Left ventricle myocardium inferior (tissue), 1 donor: Measurements from ENCODE around the gene SGSM2. TPM values are rescaled to one million over a fixed set of nuclear protein-coding genes. Genes with fewer than 3 reads are reported as not detected.

Experiments
- DNase-seq: peaks from one replicate; pipeline ENCODE4 v3.0.0-alpha.2; 2020
- H3K27ac ChIP-seq: fragments of 200-600 bp; replicated peaks from 2 replicates; pipeline ENCODE4 v1.8.0; 2021
- H3K27me3 ChIP-seq: fragments of 200-600 bp; 2 replicates; pipeline ENCODE4 v1.8.0; 2021; ENCODE audit warnings: low read depth
- H3K36me3 ChIP-seq: fragments of 200-600 bp; 2 replicates; pipeline ENCODE4 v1.8.0; 2021
- H3K4me1 ChIP-seq: fragments of 200-600 bp; 2 replicates; pipeline ENCODE4 v1.8.0; 2021
- H3K4me3 ChIP-seq: fragments of 200-600 bp; 2 replicates; pipeline ENCODE4 v1.8.0; 2021; ENCODE audit warnings: mild to moderate bottlenecking, moderate library complexity
- H3K9me3 ChIP-seq: fragments of 200-600 bp; replicated peaks from 2 replicates; pipeline ENCODE4 v1.8.0; 2021
- intact Hi-C: fragments of 100-400 bp; cut with micrococcal nuclease; formaldehyde crosslinking; loops from one replicate; pipeline ENCODE4 v1.11.0; 2022
- total RNA-seq: library from RNA; stranded (reverse); fragmentation: NEBNext Ultra II Directional; extraction: Animal tissue kit (Norgen Biotek cat#: 25700); gene quantifications from one replicate; pipeline ENCODE4 v1.2.1, GENCODE V29; 2021
- TF ChIP-seq, protein P1 (sequence below): fragments of 200-600 bp; IDR thresholded peaks from 2 replicates; pipeline ENCODE4 v1.8.0; 2021; ENCODE audit warnings: antibody characterized with exemption, mild to moderate bottlenecking, borderline replicate concordance
- donor health status: DM: no; HTN: yes; CAD: no; lungs with severe emphysema.

Gene SGSM2
- total RNA-seq, 1 donor from 2014 or later = 24.5 TPM

DNA sequence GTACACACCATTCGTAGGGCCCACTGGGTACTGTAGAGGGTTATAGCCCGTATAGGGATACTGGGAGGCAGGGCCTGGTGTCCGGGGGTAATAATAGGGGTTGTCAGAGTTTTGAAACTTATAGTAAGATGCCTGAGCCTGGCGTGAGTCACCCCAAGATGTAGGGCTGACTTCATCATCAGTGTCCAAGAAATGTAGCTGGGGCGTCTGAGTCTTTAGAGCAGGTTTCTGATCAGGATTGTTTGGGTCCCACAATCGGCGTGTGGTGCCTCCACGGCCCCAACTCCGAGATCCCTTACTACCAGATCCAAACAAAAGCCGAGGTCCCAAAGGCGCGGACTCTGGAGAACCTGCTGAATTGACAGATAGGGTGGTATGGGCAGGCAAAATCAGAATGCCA, 38.2 kb upstream of the SGSM2 start:
- no peak overlapping the region for H3K27ac ChIP-seq
- TF ChIP-seq, protein P1, sequence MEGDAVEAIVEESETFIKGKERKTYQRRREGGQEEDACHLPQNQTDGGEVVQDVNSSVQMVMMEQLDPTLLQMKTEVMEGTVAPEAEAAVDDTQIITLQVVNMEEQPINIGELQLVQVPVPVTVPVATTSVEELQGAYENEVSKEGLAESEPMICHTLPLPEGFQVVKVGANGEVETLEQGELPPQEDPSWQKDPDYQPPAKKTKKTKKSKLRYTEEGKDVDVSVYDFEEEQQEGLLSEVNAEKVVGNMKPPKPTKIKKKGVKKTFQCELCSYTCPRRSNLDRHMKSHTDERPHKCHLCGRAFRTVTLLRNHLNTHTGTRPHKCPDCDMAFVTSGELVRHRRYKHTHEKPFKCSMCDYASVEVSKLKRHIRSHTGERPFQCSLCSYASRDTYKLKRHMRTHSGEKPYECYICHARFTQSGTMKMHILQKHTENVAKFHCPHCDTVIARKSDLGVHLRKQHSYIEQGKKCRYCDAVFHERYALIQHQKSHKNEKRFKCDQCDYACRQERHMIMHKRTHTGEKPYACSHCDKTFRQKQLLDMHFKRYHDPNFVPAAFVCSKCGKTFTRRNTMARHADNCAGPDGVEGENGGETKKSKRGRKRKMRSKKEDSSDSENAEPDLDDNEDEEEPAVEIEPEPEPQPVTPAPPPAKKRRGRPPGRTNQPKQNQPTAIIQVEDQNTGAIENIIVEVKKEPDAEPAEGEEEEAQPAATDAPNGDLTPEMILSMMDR = no peak
- peaks cover 30% of the 10 kb centered on the region for H3K4me1 ChIP-seq
- no peaks in the 10 kb centered on the region for H3K9me3 ChIP-seq
- no peak overlapping the region for H3K4me3 ChIP-seq
- no peaks in the 10 kb centered on the region for H3K27me3 ChIP-seq
- intact Hi-C loops = no loop called here
- H3K36me3 ChIP-seq = peaks cover 62% of the 10 kb centered on the region
- DNase-seq = no peak

DNA sequence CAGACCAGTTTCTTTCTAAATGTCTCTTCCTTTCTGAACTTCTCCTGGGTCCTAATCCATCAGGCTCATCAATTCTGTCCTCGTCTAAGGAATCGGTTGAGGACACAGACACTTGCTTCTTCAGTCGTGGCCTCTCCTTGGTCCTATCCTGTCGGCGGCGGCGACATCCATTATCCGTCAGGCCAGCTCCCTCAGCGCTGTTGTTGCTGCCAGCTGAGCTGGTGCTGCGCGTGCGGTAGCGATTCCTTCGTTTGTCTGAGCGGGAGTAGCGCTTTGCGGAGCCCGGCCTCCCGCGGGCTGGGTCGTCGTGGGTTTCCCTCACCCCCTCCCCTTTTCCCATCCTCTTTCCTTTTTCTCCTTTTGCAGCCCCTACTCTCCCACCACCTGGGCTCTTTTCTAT, 37.5 kb upstream of the SGSM2 start:
- Histone ChIP-seq H3K27me3 (no peaks in the 10 kb centered on the region), H3K9me3 (no peaks in the 10 kb centered on the region), H3K4me1 (peaks cover 36% of the 10 kb centered on the region), H3K36me3 (peaks cover 56% of the 10 kb centered on the region), H3K27ac (no peak overlapping the region), H3K4me3 (no peak overlapping the region)
- TF ChIP-seq, protein P1 = no peak
- intact Hi-C loops = no loop called here
- no peak for DNase-seq

DNA sequence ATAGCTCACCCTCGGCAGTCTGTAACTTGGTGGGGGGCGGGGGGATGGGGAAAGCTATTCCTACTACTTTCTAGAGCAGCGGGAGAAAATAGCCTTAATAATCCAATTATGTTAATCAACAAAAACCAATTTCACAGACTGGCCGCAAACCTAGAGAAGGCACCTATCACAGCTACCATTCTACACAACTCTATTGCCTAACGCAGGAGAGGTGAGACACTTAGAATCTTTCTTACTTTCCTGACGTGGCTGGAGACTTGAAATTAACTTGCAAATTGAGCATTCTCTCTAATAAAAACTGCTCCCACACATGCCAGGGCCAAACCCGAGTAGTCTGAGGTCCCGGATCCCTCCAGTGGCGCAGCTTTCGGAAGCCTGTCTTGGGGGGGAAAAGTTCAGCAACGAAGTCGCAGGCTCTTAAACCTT, 34.5 kb upstream of the SGSM2 start:
- TF ChIP-seq, protein P1 = no peak
- Histone ChIP-seq H3K27ac (peak overlapping the region; percentile 96), H3K27me3 (no peaks in the 10 kb centered on the region), H3K4me1 (peaks cover 37% of the 10 kb centered on the region), H3K4me3 (peak overlapping the region; percentile 93), H3K36me3 (peaks cover 26% of the 10 kb centered on the region), H3K9me3 (no peaks in the 10 kb centered on the region)
- intact Hi-C loops = no loop called here
- no peak for DNase-seq

DNA sequence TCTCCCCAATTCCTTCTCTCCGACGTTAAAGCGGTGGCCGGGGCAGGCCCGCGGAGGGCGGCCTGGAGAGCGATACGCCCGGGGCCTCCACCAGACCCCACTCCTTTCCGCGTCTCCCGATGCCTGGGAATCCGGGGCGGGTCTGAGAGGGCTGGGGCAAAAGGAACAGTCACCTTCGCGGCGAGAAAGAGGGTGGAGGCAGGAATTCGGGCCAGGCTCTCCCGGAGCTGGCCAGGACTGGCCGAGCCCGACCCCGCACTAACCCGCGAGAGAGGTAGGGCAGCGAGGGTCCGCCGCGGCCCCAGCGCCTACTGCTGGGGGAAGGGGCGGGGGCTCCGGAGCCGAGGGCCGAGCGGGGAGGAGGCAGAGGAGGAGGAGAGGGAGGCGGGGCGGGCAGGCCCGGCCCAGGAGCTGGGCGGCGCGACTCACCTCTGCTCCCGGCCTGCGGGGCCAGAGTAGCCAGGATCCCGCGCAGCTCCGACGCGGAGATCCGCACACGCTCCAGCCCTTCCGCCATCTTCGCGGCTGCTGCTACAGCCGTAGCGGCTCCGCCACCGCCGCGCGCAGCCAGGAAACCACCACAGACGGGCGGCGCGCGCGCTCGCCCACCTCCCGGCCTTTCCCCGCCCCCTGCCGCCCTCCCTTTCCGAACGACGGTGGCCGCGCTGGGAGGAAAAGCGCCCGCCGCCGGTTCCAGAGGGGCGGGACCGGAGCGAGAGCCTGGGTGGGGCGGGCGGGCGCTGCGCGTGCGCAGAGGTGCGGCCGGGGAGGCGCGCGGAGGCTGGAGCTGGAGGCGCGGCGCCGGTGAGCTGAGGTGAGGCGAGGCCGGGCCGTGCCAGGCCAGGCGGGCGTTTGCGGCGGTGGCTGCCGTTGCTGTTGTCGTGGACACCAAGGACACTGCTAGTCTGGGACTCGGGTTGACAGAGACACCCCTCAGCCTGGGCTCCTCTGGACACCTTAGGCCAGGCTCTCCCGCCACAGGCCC, 33.8 kb upstream of the SGSM2 start, which contains the start of the genes SMG6 and SRR:
SMG6 (minus strand) TSS at position 582 of the 985 bp plus-strand sequence; CDS start at position 517, 65 bp downstream.
SRR (plus strand) TSS at position 747 of the 985 bp plus-strand sequence. CDS start 11,611 bp downstream, outside the sequence.
- intact Hi-C loops = no loop called here

DNA sequence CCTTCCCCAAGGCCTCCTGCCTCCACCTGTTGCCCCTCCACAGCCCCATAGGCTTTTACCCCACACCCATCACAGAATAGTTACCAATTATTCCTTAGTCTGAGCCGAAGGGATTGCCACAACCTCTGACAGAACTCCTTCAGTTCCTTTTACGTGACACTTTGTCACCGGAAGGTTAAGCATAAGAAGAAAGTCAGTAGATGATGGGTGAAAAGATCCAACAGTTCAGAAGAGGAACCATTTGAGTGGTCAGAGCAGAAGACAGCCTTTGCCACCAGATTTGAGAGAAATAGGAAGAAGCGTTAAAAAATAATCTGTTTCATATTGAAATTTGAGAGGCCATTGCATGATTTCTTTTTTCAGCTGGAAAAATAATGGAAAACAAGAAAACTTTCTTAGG, 32.4 kb upstream of the SGSM2 start:
- intact Hi-C loops = no loop called here
- no peaks in the 10 kb centered on the region for H3K9me3 ChIP-seq

More for the DNA sequence above, 33.8 kb upstream of the SGSM2 start, which contains the start of the genes SMG6 and SRR:
- peak; percentile 94 for DNase-seq
- Histone ChIP-seq H3K4me3 (peak within 1 kb of the TSS; percentile 93), H3K9me3 (no peaks in the 10 kb centered on the region), H3K4me1 (peaks cover 37% of the 10 kb centered on the region), H3K36me3 (peaks cover 20% of the 10 kb centered on the region), H3K27ac (peak within 1 kb of the TSS; percentile 96), H3K27me3 (no peaks in the 10 kb centered on the region)
- TF ChIP-seq, protein P1 = no peak

More for the DNA sequence above, 32.4 kb upstream of the SGSM2 start:
- DNase-seq = no peak
- H3K36me3 ChIP-seq = peaks cover 6% of the 10 kb centered on the region
- TF ChIP-seq, protein P1 = no peak
- no peak overlapping the region for H3K27ac ChIP-seq
- H3K4me3 ChIP-seq = no peak overlapping the region
- H3K4me1 ChIP-seq = peaks cover 46% of the 10 kb centered on the region
- no peaks in the 10 kb centered on the region for H3K27me3 ChIP-seq
